GM19463 (cell line): Measurements from ENCODE around the gene HNRNPDL.
"Not testable (repeated sequence)": the region's sequence is repeated elsewhere in the genome, so short reads cannot be mapped to it uniquely, and the experiment has no call there.

ENCODE experiments used
- ATAC-seq: cut with Tn5 transposase; IDR thresholded peaks from one replicate; pipeline ENCODE4 v1.9.1; 2021; ENCODE audit warnings: mild to moderate bottlenecking, moderate library complexity; ENCODE audit not compliant: unreplicated experiment

Gene HNRNPDL

GRCh38 chr4:82390061-82390460 lies 40.2 kb downstream of the HNRNPDL start:
- not testable (repeated sequence) for ATAC-seq

DNA sequence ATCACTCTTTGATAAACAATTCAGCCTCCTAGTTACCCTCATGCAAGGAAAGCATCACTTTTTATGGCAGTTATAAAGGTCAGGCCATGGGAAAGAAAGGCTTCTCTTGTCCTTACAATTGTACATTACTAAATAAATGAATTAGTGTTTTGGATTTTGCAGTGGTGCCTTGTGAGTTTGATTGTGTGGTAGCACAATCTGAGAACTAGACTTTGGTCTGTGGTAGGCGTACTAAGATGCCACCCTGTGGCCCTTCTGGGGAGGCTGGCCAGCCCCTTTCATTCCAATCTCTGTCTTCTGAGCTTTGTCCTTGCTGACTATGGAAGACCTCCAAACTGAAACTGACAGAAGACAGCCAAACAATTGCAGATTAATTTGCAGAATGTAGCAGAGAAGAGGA lies 41.9 kb downstream of the HNRNPDL start:
- no peak for ATAC-seq

DNA sequence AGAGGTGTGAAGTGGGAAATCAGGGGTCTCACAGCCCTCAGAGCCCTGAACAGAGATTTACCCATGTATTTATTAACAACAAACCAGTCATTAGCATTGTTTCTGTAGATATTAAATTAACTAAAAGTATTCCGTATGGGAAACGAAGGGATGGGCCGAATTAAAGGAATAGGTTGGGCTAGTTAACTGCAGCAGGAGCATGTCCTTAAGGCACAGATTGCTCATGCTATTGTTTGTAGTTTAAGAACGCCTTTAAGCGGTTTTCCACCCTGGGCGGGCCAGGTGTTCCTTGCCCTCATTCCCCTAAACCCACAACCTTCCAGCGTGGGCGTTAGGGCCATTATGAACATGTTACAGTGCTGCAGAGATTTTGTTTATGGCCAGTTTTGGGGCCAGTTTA lies 44.0 kb downstream of the HNRNPDL start:
- not testable (repeated sequence) for ATAC-seq

GRCh38 chr4:82382751-82383150 lies 47.5 kb downstream of the HNRNPDL start:
- ATAC-seq, result no peak

GRCh38 chr4:82381661-82382296 lies 48.5 kb downstream of the HNRNPDL start:
- ATAC-seq, result no peak

- ATAC-seq, result no peak
Observed at GRCh38 chr4:82381235-82381634, 49.0 kb downstream of the HNRNPDL start.

GRCh38 chr4:82380831-82381230 lies 49.4 kb downstream of the HNRNPDL start:
- ATAC-seq, result no peak

- ATAC-seq, result no peak
Observed at GRCh38 chr4:82380344-82380743, 49.9 kb downstream of the HNRNPDL start.

DNA sequence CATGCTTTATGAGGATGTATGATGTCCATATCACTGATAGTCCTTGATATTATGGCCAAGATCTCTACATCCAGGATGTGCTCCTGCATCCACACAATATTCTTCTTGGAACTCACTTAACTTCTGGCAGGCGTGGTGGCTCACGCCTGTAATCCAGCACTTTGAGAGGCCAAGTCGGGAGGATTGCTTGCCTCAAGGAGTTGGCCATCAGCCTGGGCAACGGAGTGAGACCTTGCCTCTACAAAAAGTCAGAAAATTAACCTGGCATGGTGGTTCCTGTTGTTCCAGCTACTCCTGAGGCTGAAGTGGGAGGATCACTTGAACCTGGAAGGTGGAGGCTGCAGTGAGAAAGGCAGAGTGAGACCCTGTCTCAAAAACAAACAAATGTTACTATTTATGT lies 54.2 kb downstream of the HNRNPDL start:
- no peak for ATAC-seq

DNA sequence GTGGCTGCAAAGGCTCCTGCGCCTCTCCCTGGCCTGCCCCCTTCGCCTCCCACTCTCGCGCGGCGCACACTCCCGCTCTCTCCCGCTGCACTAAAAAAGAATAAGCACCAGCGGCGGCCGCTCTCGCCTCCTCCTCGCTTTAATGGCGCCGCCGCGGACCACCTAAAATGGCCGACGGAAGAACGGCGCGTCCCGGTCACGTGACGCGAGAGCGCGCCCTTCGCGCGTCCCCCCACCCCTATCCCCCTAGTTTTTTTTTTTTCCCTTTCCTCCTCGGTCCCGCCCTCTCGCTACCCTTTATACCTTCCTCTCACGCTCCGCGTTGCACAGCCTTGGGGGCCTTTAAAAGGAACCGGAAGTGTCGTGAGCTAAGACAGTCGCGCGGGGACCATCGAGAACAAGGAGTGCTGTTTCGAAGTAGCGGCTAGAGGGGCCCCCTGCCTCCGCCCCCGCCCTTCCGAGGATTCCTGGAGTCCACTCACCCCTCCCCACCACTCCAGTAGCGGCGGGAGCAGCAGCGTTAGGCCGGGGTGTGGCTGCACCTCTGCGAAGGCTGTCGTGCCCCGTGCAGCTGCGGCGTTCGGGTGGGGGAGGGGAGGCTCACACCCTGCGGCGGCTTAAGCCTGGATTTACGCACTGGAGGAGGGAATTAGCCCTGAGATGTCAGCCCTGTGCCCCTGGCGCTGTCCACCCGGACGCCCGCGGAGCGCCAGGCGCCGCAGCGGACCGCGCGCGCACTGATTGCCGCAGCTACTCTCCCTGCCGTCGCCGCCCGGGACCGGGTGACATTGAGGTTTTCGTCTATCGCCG lies 56.2 kb downstream of the HNRNPDL start, which contains the start of gene HNRNPD:
Gene HNRNPD (minus strand): TSS at position 176 of the 810 bp plus-strand sequence. CDS start 313 bp downstream, outside the sequence.
- peak; percentile 92 for ATAC-seq

- peak; percentile 12 for ATAC-seq
Observed at GRCh38 chr4:82373486-82373815, 56.8 kb downstream of the HNRNPDL start.
